K562 (cell line): ENCODE data around the gene ZC3H12A. TPM values are rescaled to one million over a fixed set of nuclear protein-coding genes. Genes with fewer than 3 reads are reported as not detected.

ENCODE experiments used
- CBFB ChIP-seq: sonication (generic); formaldehyde crosslinking; IDR thresholded peaks from 2 replicates; pipeline ENCODE4 v1.4.0; 2020; ENCODE audit warnings: mild to moderate bottlenecking, missing genetic modification reagents
- KLF13 ChIP-seq: fragments of 450-650 bp; IDR thresholded peaks from 2 replicates; pipeline ENCODE4 v1.6.1; 2016; ENCODE audit warnings: missing genetic modification characterization, low read depth, mild to moderate bottlenecking, missing compliant biosample characterization, moderate library complexity, borderline replicate concordance
- PHTF2 ChIP-seq: fragments of 250-450 bp; sonication (Bioruptor Pico); IDR thresholded peaks from 2 replicates; pipeline ENCODE4 v1.5.0; 2021; ENCODE audit warnings: mild to moderate bottlenecking
- RB1 ChIP-seq: fragments of 450-650 bp; IDR thresholded peaks from 2 replicates; pipeline ENCODE4 v1.6.1; 2017; ENCODE audit warnings: low read depth, mild to moderate bottlenecking
- polyA plus RNA-seq, 8 experiments: library from polyadenylated mRNA; depleted of rRNA in 4 of 8; stranded (reverse) in 5 of 8; unstranded in 3 of 8; fragments of >200 nt; fragmentation: Nextera tagmentation in 2 of 8; fragmentation: Illumina TruSeq in 1 of 8; extraction: Ambion mirVana in 2 of 8; extraction: Trizol in 1 of 8; gene quantifications; 2 replicates each; pipeline versions ENCODE4 v1.2.1 to v1.2.3, GENCODE V29; 2011 to 2014; ENCODE audit warnings: inconsistent platforms in 1 of 8, missing spikeins in 1 of 8
- total RNA-seq, 7 experiments: library from RNA; depleted of rRNA in 6 of 7; stranded (reverse); fragments of >200 nt in 6 of 7; fragmentation: Illumina TruSeq in 2 of 7; extraction: Trizol in 2 of 7; gene quantifications; 2 replicates each; pipeline versions ENCODE4 v1.2.1 to v1.2.3, GENCODE V29; 2011 to 2021; ENCODE audit warnings: low replicate concordance in 1 of 7
- TF ChIP-seq, protein P1 (sequence below), 3 experiments: fragments of 200-800 bp in 1 of 3; fragments of 250-450 bp in 1 of 3; fragments of 450-650 bp in 1 of 3; sonication (Bioruptor Pico) in 1 of 3; sonication (Bioruptor generic) in 1 of 3; formaldehyde crosslinking in 1 of 3; IDR thresholded peaks; 2 replicates each; pipeline versions ENCODE4 v1.6.1 to v1.8.0; 2016 to 2022; ENCODE audit warnings: mild to moderate bottlenecking in 2 of 3, missing genetic modification characterization in 2 of 3, missing compliant biosample characterization in 1 of 3, moderate library complexity in 1 of 3
- TF ChIP-seq, protein P2 (sequence below): fragments of 250-450 bp; sonication (Bioruptor Pico); IDR thresholded peaks from 2 replicates; pipeline ENCODE4 v1.8.0; 2021; ENCODE audit warnings: moderate library complexity, mild to moderate bottlenecking, inconsistent platforms
- TF ChIP-seq, protein P3 (sequence below): fragments of 150-350 bp; conservative IDR thresholded peaks from 2 replicates; pipeline ENCODE4 v1.6.1; 2014; ENCODE audit warnings: low read length

ZC3H12A gene
- total and polyA plus RNA-seq, 9 of the 15 experiments (the other 6 are each of a cell fraction or from before 2014, with no cell fraction given), result 0.14 to 9.4 (median 6.7) TPM

DNA sequence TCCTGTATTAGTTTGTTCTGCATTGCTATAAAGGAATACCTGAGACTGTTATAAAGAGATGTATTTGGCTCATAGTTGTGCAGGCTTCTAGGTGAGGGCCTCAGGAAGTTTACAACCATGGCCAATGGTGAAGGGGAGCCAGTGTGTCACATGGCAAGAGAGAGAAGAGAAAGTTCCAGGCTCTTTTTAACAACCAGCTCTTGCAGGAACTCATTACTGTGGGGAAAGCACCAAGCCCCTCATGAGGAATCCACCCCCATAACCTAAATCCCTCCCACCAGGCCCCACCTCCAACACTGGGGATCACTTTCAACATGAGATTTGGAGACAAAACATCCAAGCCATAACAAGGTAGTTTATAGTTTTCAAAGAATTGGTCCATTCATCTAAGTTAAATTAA is 45.2 kb downstream of the ZC3H12A start (continued):
- TF ChIP-seq, protein P1, sequence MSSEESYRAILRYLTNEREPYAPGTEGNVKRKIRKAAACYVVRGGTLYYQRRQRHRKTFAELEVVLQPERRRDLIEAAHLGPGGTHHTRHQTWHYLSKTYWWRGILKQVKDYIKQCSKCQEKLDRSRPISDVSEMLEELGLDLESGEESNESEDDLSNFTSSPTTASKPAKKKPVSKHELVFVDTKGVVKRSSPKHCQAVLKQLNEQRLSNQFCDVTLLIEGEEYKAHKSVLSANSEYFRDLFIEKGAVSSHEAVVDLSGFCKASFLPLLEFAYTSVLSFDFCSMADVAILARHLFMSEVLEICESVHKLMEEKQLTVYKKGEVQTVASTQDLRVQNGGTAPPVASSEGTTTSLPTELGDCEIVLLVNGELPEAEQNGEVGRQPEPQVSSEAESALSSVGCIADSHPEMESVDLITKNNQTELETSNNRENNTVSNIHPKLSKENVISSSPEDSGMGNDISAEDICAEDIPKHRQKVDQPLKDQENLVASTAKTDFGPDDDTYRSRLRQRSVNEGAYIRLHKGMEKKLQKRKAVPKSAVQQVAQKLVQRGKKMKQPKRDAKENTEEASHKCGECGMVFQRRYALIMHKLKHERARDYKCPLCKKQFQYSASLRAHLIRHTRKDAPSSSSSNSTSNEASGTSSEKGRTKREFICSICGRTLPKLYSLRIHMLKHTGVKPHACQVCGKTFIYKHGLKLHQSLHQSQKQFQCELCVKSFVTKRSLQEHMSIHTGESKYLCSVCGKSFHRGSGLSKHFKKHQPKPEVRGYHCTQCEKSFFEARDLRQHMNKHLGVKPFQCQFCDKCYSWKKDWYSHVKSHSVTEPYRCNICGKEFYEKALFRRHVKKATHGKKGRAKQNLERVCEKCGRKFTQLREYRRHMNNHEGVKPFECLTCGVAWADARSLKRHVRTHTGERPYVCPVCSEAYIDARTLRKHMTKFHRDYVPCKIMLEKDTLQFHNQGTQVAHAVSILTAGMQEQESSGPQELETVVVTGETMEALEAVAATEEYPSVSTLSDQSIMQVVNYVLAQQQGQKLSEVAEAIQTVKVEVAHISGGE (CRISPR knock-in tag; IDR thresholded peaks at IDR 0.05), result no peak
- TF ChIP-seq CBFB (CRISPR knock-in tag), result no peak
- TF ChIP-seq, protein P2, sequence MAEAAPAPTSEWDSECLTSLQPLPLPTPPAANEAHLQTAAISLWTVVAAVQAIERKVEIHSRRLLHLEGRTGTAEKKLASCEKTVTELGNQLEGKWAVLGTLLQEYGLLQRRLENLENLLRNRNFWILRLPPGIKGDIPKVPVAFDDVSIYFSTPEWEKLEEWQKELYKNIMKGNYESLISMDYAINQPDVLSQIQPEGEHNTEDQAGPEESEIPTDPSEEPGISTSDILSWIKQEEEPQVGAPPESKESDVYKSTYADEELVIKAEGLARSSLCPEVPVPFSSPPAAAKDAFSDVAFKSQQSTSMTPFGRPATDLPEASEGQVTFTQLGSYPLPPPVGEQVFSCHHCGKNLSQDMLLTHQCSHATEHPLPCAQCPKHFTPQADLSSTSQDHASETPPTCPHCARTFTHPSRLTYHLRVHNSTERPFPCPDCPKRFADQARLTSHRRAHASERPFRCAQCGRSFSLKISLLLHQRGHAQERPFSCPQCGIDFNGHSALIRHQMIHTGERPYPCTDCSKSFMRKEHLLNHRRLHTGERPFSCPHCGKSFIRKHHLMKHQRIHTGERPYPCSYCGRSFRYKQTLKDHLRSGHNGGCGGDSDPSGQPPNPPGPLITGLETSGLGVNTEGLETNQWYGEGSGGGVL (CRISPR knock-in tag), result no peak
- TF ChIP-seq, protein P3, sequence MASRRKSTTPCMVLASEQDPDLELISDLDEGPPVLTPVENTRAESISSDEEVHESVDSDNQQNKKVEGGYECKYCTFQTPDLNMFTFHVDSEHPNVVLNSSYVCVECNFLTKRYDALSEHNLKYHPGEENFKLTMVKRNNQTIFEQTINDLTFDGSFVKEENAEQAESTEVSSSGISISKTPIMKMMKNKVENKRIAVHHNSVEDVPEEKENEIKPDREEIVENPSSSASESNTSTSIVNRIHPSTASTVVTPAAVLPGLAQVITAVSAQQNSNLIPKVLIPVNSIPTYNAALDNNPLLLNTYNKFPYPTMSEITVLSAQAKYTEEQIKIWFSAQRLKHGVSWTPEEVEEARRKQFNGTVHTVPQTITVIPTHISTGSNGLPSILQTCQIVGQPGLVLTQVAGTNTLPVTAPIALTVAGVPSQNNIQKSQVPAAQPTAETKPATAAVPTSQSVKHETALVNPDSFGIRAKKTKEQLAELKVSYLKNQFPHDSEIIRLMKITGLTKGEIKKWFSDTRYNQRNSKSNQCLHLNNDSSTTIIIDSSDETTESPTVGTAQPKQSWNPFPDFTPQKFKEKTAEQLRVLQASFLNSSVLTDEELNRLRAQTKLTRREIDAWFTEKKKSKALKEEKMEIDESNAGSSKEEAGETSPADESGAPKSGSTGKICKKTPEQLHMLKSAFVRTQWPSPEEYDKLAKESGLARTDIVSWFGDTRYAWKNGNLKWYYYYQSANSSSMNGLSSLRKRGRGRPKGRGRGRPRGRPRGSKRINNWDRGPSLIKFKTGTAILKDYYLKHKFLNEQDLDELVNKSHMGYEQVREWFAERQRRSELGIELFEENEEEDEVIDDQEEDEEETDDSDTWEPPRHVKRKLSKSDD, result no peak
- no peak for TF ChIP-seq RB1
- no peak for TF ChIP-seq PHTF2 (CRISPR knock-in tag)
- TF ChIP-seq KLF13 (tag), result no peak
